T47D (cell line): Measurements from ENCODE around the gene MARCO.
A peak's percentile ranks its signal among the peaks of the same experiment; 100 is the strongest.
"Not testable (repeated sequence)": the region's sequence is repeated elsewhere in the genome, so short reads cannot be mapped to it uniquely, and the experiment has no call there.

Source experiments
- DNase-seq, 2 experiments: peaks; one replicate each; pipeline versions ENCODE4 v3.0.0 to v3.0.0-alpha.2; 2011 to 2012; ENCODE audit warnings: low read depth in 1 of 2, low spot score in 1 of 2
- JUND ChIP-seq: IDR thresholded peaks from 2 replicates; pipeline ENCODE4 v1.6.1; 2012; ENCODE audit warnings: low read depth
- in situ Hi-C: cut with HindIII; loops from 2 replicates; pipeline ENCODE4 v1.10.0; 2016; ENCODE audit warnings: low sequenced_read_pairs, low pct_unique_long_range_greater_than_20kb

Gene MARCO

GRCh38 chr2:118983915-118984314, 41.9 kb downstream of the MARCO start:
- TF ChIP-seq JUND, result no peak
- no peak for DNase-seq
- in situ Hi-C loops, result no loop called here

- in situ Hi-C loops, result no loop called here
- TF ChIP-seq JUND, result no peak
- no peak for DNase-seq
Measured at GRCh38 chr2:118986738-118987137, 44.7 kb downstream of the MARCO start.

- no peak for TF ChIP-seq JUND
Measured at GRCh38 chr2:118987886-118988285, 45.9 kb downstream of the MARCO start.

GRCh38 chr2:118988706-118989105, 46.7 kb downstream of the MARCO start:
- no peak for TF ChIP-seq JUND
- in situ Hi-C loops, result no loop called here
- DNase-seq, result no peak

More at GRCh38 chr2:118987886-118988285, 45.9 kb downstream of the MARCO start:
- in situ Hi-C loops, result no loop called here
- DNase-seq, result no peak

- no peak for DNase-seq
Measured at GRCh38 chr2:118989481-118989880, 47.5 kb downstream of the MARCO start.

GRCh38 chr2:118990757-118991545, 49.0 kb downstream of the MARCO start:
- no peak for TF ChIP-seq JUND
- DNase-seq, result no peak
- in situ Hi-C loops, result no loop called here

More at GRCh38 chr2:118989481-118989880, 47.5 kb downstream of the MARCO start:
- in situ Hi-C loops, result no loop called here
- TF ChIP-seq JUND, result no peak

GRCh38 chr2:118991554-118991953, 49.6 kb downstream of the MARCO start:
- DNase-seq, result no peak

GRCh38 chr2:118992740-118993391, 50.9 kb downstream of the MARCO start:
- in situ Hi-C loops, result no loop called here
- no peak for TF ChIP-seq JUND
- no peak for DNase-seq

More at GRCh38 chr2:118991554-118991953, 49.6 kb downstream of the MARCO start:
- no peak for TF ChIP-seq JUND
- in situ Hi-C loops, result no loop called here

GRCh38 chr2:118993392-118993752, 51.4 kb downstream of the MARCO start:
- TF ChIP-seq JUND, result no peak
- in situ Hi-C loops, result no loop called here
- no peak for DNase-seq

GRCh38 chr2:118994172-118994700, 52.2 kb downstream of the MARCO start:
- DNase-seq, result no peak
- TF ChIP-seq JUND, result no peak
- in situ Hi-C loops, result no loop called here

GRCh38 chr2:118994778-118995177, 52.8 kb downstream of the MARCO start:
- in situ Hi-C loops, result no loop called here
- DNase-seq, result no peak
- no peak for TF ChIP-seq JUND

- DNase-seq, in situ Hi-C loops: not testable (repeated sequence)
Measured at GRCh38 chr2:119003856-119004255, 61.9 kb downstream of the MARCO start.

- no peak for TF ChIP-seq JUND
- in situ Hi-C loops, result no loop called here
- peak in 1 of 2 experiments; percentile 12 for DNase-seq
Measured at GRCh38 chr2:119004602-119005001, 62.6 kb downstream of the MARCO start.
